ENCODE results near the gene UBE2G2. TPM values are rescaled to one million over a fixed set of nuclear protein-coding genes. Genes with fewer than 3 reads are reported as not detected.

The UBE2G2 gene
- total RNA-seq, 1 experiment from 2014 or later, result 117 TPM

- TF ChIP-seq NFYB (CRISPR knock-in tag; conservative IDR thresholded peaks at IDR 0.05; ENCODE audit: low read depth) (no peak), TP53 (CRISPR knock-in tag; IDR thresholded peaks at IDR 0.05) (no peak), GTF2I (CRISPR knock-in tag; conservative IDR thresholded peaks at IDR 0.05) (no peak), SOX15 (CRISPR knock-in tag; IDR thresholded peaks at IDR 0.05) (no peak), NFATC4 (CRISPR knock-in tag; IDR thresholded peaks at IDR 0.05) (no peak), CREM (CRISPR knock-in tag; IDR thresholded peaks at IDR 0.05) (no peak), MYBL2 (CRISPR knock-in tag; IDR thresholded peaks at IDR 0.05) (no peak), IRF1 (CRISPR knock-in tag; IDR thresholded peaks at IDR 0.05) (no peak), ZBTB21 (CRISPR knock-in tag; IDR thresholded peaks at IDR 0.05; ENCODE audit: borderline replicate concordance) (no peak), ESRRA (CRISPR knock-in tag; IDR thresholded peaks at IDR 0.05; ENCODE audit: borderline replicate concordance) (no peak), FOXP1 (CRISPR knock-in tag; IDR thresholded peaks at IDR 0.05; ENCODE audit: borderline replicate concordance) (no peak), ZNF423 (CRISPR knock-in tag; IDR thresholded peaks at IDR 0.05) (peak; percentile 74)
- TF ChIP-seq, protein P1, sequence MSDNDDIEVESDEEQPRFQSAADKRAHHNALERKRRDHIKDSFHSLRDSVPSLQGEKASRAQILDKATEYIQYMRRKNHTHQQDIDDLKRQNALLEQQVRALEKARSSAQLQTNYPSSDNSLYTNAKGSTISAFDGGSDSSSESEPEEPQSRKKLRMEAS (CRISPR knock-in tag; IDR thresholded peaks at IDR 0.05), result 0 out of 2 replicates have a peak, but pooled peaks have one; percentile 38
Measured at GRCh38 chr21:44845418-44846223, 44.0 kb upstream of the UBE2G2 start (continued).

GRCh38 chr21:44844256-44844655 lies 42.6 kb upstream of the UBE2G2 start:
- 0 out of 2 replicates have a peak overlapping the region, but pooled peaks have one; percentile 14 for H3K4me3 Mint-ChIP-seq
- ATAC-seq (no peak), DNase-seq (ENCODE audit: low spot score) (no peak)
- CTCF ChIA-PET, result interaction anchor here (1.8 kb wide), 1 partner anchor 51 kb away, joined by 5 read pairs; no protein-coding TSS in a partner anchor
- H3K27ac Mint-ChIP-seq, result no peak overlapping the region
- peaks cover 13% of the 10 kb centered on the region for H3K4me1 Mint-ChIP-seq
- POLR2A ChIA-PET, result no interaction called here
- H3K27me3 Mint-ChIP-seq (ENCODE audit: low read depth), result no peaks in the 10 kb centered on the region
- TF ChIP-seq SMAD4 (CRISPR knock-in tag; IDR thresholded peaks at IDR 0.05), result no peak
- TF ChIP-seq, protein P2, sequence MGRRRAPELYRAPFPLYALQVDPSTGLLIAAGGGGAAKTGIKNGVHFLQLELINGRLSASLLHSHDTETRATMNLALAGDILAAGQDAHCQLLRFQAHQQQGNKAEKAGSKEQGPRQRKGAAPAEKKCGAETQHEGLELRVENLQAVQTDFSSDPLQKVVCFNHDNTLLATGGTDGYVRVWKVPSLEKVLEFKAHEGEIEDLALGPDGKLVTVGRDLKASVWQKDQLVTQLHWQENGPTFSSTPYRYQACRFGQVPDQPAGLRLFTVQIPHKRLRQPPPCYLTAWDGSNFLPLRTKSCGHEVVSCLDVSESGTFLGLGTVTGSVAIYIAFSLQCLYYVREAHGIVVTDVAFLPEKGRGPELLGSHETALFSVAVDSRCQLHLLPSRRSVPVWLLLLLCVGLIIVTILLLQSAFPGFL (CRISPR knock-in tag; IDR thresholded peaks at IDR 0.05; ENCODE audit: borderline replicate concordance), result no peak
- TF ChIP-seq, protein P3, sequence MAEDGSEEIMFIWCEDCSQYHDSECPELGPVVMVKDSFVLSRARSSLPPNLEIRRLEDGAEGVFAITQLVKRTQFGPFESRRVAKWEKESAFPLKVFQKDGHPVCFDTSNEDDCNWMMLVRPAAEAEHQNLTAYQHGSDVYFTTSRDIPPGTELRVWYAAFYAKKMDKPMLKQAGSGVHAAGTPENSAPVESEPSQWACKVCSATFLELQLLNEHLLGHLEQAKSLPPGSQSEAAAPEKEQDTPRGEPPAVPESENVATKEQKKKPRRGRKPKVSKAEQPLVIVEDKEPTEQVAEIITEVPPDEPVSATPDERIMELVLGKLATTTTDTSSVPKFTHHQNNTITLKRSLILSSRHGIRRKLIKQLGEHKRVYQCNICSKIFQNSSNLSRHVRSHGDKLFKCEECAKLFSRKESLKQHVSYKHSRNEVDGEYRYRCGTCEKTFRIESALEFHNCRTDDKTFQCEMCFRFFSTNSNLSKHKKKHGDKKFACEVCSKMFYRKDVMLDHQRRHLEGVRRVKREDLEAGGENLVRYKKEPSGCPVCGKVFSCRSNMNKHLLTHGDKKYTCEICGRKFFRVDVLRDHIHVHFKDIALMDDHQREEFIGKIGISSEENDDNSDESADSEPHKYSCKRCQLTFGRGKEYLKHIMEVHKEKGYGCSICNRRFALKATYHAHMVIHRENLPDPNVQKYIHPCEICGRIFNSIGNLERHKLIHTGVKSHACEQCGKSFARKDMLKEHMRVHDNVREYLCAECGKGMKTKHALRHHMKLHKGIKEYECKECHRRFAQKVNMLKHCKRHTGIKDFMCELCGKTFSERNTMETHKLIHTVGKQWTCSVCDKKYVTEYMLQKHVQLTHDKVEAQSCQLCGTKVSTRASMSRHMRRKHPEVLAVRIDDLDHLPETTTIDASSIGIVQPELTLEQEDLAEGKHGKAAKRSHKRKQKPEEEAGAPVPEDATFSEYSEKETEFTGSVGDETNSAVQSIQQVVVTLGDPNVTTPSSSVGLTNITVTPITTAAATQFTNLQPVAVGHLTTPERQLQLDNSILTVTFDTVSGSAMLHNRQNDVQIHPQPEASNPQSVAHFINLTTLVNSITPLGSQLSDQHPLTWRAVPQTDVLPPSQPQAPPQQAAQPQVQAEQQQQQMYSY (CRISPR knock-in tag; IDR thresholded peaks at IDR 0.05), result peak; percentile 76
- TF ChIP-seq, protein P4, sequence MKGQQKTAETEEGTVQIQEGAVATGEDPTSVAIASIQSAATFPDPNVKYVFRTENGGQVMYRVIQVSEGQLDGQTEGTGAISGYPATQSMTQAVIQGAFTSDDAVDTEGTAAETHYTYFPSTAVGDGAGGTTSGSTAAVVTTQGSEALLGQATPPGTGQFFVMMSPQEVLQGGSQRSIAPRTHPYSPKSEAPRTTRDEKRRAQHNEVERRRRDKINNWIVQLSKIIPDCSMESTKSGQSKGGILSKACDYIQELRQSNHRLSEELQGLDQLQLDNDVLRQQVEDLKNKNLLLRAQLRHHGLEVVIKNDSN (CRISPR knock-in tag; IDR thresholded peaks at IDR 0.05), result no peak
- H3K9me3 Mint-ChIP-seq, result no peaks in the 10 kb centered on the region
- H3K36me3 Mint-ChIP-seq, result peaks cover 4% of the 10 kb centered on the region
